HG02970 (cell line): Measurements from ENCODE around the gene CHPF2.

ENCODE experiments used
- ATAC-seq: cut with Tn5 transposase; IDR thresholded peaks from one replicate; pipeline ENCODE4 v1.9.1; 2021; ENCODE audit warnings: mild to moderate bottlenecking, moderate library complexity, moderate number of reproducible peaks; ENCODE audit not compliant: unreplicated experiment, low FRiP score

Gene CHPF2

GRCh38 chr7:151202836-151203235 is 29.4 kb upstream of the CHPF2 start:
- ATAC-seq: no peak

- ATAC-seq: no peak
Observed at GRCh38 chr7:151204383-151205032, 27.8 kb upstream of the CHPF2 start.

GRCh38 chr7:151205730-151206129 is 26.6 kb upstream of the CHPF2 start:
- no peak for ATAC-seq

- no peak for ATAC-seq
Observed at GRCh38 chr7:151206914-151207313, 25.4 kb upstream of the CHPF2 start.

GRCh38 chr7:151207315-151207714 is 25.0 kb upstream of the CHPF2 start:
- no peak for ATAC-seq

- ATAC-seq: no peak
Observed at GRCh38 chr7:151207804-151208203, 24.5 kb upstream of the CHPF2 start.

- no peak for ATAC-seq
Observed at GRCh38 chr7:151208253-151208862, 23.9 kb upstream of the CHPF2 start.

GRCh38 chr7:151209588-151209987 is 22.7 kb upstream of the CHPF2 start:
- no peak for ATAC-seq

- no peak for ATAC-seq
Observed at GRCh38 chr7:151210087-151210854, 22.0 kb upstream of the CHPF2 start, which contains the start of gene H2BK1. Gene H2BK1, minus strand, starts transcription at chr7:151210488. Its CDS starts 170 bp downstream, at chr7:151210318.

GRCh38 chr7:151211155-151211772 is 21.0 kb upstream of the CHPF2 start:
- ATAC-seq: no peak

- no peak for ATAC-seq
Observed at GRCh38 chr7:151212626-151213025, 19.7 kb upstream of the CHPF2 start.

GRCh38 chr7:151213826-151214225 is 18.5 kb upstream of the CHPF2 start:
- no peak for ATAC-seq

- ATAC-seq: no peak
Observed at GRCh38 chr7:151215396-151215795, 16.9 kb upstream of the CHPF2 start.

GRCh38 chr7:151218170-151218569 is 14.1 kb upstream of the CHPF2 start:
- ATAC-seq: no peak

GRCh38 chr7:151223728-151224127 is 8.6 kb upstream of the CHPF2 start:
- ATAC-seq: no peak

- ATAC-seq: no peak
Observed at GRCh38 chr7:151225948-151226510, 6.3 kb upstream of the CHPF2 start.

- ATAC-seq: no peak
Observed at GRCh38 chr7:151226560-151226874, 5.8 kb upstream of the CHPF2 start.

- ATAC-seq: peak; percentile 97
Observed at GRCh38 chr7:151226875-151227782, 5.2 kb upstream of the CHPF2 start, which contains the start of gene ABCF2. Gene ABCF2, minus strand, starts transcription at chr7:151227205. Its CDS starts 747 bp downstream, at chr7:151226458.

- ATAC-seq: no peak
Observed at GRCh38 chr7:151228024-151228866, 4.0 kb upstream of the CHPF2 start.
